Lower lobe of right lung (tissue), 2 donors: Measurements from ENCODE around the gene UNC13B. TPM values are rescaled to one million over a fixed set of nuclear protein-coding genes. Genes with fewer than 3 reads are reported as not detected.

Experiments
- ATAC-seq, 2 donors: fragments of 200-7000 bp; cut with Tn5 transposase; one replicate each; pipeline ENCODE4 v1.9.1; 2020 to 2022; ENCODE audit warnings: mild to moderate bottlenecking in 2 of 2, moderate library complexity in 2 of 2
- DNase-seq: peaks from one replicate; pipeline ENCODE4 v3.0.0-alpha.2; 2020
- H3K27ac ChIP-seq: fragments of 200-600 bp; one replicate; pipeline ENCODE4 v1.8.0; 2022
- H3K27me3 ChIP-seq: fragments of 200-600 bp; one replicate; pipeline ENCODE4 v1.8.0; 2022; ENCODE audit warnings: low read depth
- H3K36me3 ChIP-seq: fragments of 200-600 bp; one replicate; pipeline ENCODE4 v1.8.0; 2022; ENCODE audit warnings: mild to moderate bottlenecking
- H3K4me1 ChIP-seq: fragments of 200-600 bp; one replicate; pipeline ENCODE4 v1.8.0; 2022
- H3K4me3 ChIP-seq: fragments of 200-600 bp; one replicate; pipeline ENCODE4 v1.8.0; 2022; ENCODE audit warnings: mild to moderate bottlenecking
- H3K9me3 ChIP-seq: fragments of 200-600 bp; one replicate; pipeline ENCODE4 v1.8.0; 2022
- intact Hi-C: fragments of 100-400 bp; cut with DNase I; formaldehyde crosslinking; loops from one replicate; pipeline ENCODE4 v1.11.0; 2022
- total RNA-seq: library from RNA; stranded (reverse); fragmentation: NEBNext Ultra II Directional; extraction: Animal tissue kit (Norgen Biotek cat#: 25700); gene quantifications from one replicate; pipeline ENCODE4 v1.2.1, GENCODE V29; 2021
- TF ChIP-seq, protein P1 (sequence below): fragments of 200-600 bp; IDR thresholded peaks from one replicate; pipeline ENCODE4 v1.8.0; 2022; ENCODE audit warnings: antibody characterized with exemption, mild to moderate bottlenecking
- donor health status: DM: no; HTN: yes; CAD: no; lungs with severe emphysema.

The UNC13B gene
- total RNA-seq, 1 donor from 2014 or later = 87.9 TPM

DNA sequence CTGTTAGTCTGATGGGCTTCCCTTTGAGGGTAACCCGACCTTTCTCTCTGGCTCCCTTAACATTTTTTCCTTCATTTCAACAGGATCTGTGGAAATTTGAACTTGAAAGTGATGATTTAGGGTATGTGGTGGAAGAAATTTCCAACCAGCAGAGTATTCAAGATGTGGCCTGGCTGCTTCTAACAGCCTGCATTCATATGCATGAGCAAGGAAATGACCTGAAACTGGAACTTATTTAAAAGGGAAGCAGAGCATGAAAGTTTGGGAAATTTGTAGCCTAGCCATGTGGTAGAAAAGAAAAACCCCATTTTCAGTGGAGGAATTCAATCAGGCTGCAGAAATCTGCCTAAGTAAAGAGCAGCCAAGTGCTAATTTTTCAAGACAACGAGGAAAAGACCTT is 41.7 kb downstream of the UNC13B start:
- Histone ChIP-seq H3K27ac (no peak overlapping the region), H3K4me1 (no peaks in the 10 kb centered on the region), H3K27me3 (no peaks in the 10 kb centered on the region), H3K9me3 (peaks cover 36% of the 10 kb centered on the region), H3K4me3 (no peak overlapping the region), H3K36me3 (no peaks in the 10 kb centered on the region)
- intact Hi-C loops = no loop called here
- TF ChIP-seq, protein P1, sequence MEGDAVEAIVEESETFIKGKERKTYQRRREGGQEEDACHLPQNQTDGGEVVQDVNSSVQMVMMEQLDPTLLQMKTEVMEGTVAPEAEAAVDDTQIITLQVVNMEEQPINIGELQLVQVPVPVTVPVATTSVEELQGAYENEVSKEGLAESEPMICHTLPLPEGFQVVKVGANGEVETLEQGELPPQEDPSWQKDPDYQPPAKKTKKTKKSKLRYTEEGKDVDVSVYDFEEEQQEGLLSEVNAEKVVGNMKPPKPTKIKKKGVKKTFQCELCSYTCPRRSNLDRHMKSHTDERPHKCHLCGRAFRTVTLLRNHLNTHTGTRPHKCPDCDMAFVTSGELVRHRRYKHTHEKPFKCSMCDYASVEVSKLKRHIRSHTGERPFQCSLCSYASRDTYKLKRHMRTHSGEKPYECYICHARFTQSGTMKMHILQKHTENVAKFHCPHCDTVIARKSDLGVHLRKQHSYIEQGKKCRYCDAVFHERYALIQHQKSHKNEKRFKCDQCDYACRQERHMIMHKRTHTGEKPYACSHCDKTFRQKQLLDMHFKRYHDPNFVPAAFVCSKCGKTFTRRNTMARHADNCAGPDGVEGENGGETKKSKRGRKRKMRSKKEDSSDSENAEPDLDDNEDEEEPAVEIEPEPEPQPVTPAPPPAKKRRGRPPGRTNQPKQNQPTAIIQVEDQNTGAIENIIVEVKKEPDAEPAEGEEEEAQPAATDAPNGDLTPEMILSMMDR = no peak
- ATAC-seq (no peak), DNase-seq (no peak)

DNA sequence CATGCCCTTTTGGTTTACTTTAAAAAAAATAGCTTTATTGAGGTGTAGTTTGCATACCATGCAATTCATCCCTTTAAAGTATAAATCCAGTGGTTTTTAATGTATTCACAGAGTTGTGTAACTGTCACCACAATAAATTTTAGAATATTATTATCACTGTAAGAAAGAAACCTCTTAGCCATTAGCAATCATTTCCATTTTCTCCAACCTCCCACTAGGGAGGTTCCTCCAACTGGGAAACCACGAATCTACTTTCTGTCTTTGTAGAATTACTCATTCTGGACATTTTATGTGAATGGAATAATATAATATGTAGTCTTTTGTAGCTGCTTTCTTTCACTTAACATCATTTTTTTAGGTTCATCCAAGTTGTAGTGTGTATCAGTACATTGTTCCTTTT is 43.5 kb downstream of the UNC13B start:
- intact Hi-C loops = no loop called here
- TF ChIP-seq, protein P1 = no peak
- Histone ChIP-seq H3K27me3 (no peaks in the 10 kb centered on the region), H3K36me3 (no peaks in the 10 kb centered on the region), H3K4me1 (no peaks in the 10 kb centered on the region), H3K9me3 (peaks cover 31% of the 10 kb centered on the region), H3K4me3 (no peak overlapping the region), H3K27ac (no peak overlapping the region)
- no peak for ATAC-seq
- no peak for DNase-seq

DNA sequence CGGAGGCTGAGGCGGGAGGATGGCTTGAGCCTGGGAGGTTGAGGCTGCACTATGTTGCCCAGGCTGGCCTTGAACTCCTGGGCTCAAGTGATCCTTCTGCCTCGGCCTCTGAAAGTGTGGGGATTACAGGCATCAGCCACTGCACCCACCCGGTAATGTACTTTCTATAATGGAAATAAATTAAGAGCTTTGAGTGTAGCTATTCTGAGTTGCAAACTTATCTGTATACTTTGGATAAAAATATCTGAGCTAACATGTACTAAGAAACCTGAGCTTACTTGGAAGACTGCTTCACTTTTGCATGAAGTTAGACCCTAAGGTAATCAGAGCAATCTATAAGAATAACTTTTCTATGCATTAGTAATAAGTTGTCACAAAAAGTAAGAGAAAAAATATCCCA is 50.0 kb downstream of the UNC13B start:
- TF ChIP-seq, protein P1 = no peak
- ATAC-seq = no peak
- Histone ChIP-seq H3K27ac (no peak overlapping the region), H3K36me3 (no peaks in the 10 kb centered on the region), H3K9me3 (no peaks in the 10 kb centered on the region), H3K4me1 (no peaks in the 10 kb centered on the region), H3K4me3 (no peak overlapping the region), H3K27me3 (no peaks in the 10 kb centered on the region)
- intact Hi-C loops = no loop called here
- DNase-seq = no peak

DNA sequence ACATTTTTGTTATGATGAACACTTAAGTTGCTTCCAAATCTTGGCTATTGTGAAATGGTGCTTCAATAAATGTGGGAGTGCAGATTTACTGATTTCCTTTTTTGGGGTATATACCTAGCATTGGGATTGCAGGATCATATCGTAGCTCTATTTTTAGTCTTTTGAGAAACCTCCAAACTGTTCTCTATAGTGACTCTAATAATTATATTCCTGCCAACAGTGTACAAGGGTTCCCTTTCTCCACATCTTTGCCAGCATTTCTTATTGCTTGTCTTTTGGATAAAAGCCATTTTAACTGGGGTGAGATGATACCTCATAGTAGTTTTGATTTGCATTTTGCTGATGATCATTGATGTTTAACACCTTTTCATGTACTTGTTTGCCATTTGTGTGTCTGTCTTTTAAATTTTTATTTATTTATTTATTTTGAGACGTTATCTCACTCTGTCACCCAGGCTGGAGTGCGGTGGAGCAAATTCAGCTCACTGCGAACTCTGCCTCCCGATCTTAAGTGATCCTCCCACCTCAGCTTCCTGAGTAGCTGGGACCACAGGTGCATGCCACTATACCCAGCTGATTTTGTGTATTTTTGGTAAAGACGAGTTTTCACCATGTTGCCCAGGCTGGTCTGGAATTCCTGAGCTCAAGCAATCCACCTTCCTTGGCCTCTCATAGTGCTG is 59.0 kb downstream of the UNC13B start:
- Histone ChIP-seq H3K4me3 (no peak overlapping the region), H3K27ac (no peak overlapping the region), H3K9me3 (peaks cover 19% of the 10 kb centered on the region), H3K4me1 (no peaks in the 10 kb centered on the region), H3K36me3 (no peaks in the 10 kb centered on the region), H3K27me3 (no peaks in the 10 kb centered on the region)
- DNase-seq = no peak
- TF ChIP-seq, protein P1 = no peak
- no peak for ATAC-seq
- intact Hi-C loops = no loop called here

DNA sequence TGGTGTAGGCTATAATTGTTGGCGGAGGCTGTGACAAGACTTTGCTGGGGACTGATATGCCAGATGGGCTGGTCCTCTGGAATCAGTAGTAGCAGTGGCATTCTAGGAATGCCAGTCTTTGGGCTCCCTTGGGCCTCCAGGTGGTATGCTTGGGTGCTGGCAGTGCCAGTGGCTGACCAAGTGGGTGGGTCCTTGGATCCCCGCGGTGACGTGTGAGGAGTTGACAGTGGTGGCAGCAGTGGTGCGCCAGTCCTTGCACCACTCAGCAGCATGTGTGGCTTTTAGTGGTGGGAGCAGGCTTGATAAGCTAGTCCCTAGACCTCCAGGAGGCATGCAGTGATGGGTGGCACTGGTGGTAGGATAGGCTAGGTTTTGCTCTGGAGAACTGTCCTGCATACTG is 63.9 kb downstream of the UNC13B start:
- ATAC-seq (peak in 1 of 2 donors; percentile 40), DNase-seq (no peak)
- no peaks in the 10 kb centered on the region for H3K27me3 ChIP-seq
- peaks cover 14% of the 10 kb centered on the region for H3K9me3 ChIP-seq
- TF ChIP-seq, protein P1 = no peak
- H3K36me3 ChIP-seq = no peaks in the 10 kb centered on the region
- H3K4me3 ChIP-seq = no peak overlapping the region
- H3K27ac ChIP-seq = no peak overlapping the region
- intact Hi-C loops = no loop called here
- H3K4me1 ChIP-seq = peaks cover 24% of the 10 kb centered on the region
